ENCODE data around the gene TENT4A. TPM values are rescaled to one million over a fixed set of nuclear protein-coding genes. Genes with fewer than 3 reads are reported as not detected.

TENT4A gene
- total and polyA plus RNA-seq, 2 of the 4 experiments (the other 2 are of a cell fraction): 5.9 to 17.2 TPM

DNA sequence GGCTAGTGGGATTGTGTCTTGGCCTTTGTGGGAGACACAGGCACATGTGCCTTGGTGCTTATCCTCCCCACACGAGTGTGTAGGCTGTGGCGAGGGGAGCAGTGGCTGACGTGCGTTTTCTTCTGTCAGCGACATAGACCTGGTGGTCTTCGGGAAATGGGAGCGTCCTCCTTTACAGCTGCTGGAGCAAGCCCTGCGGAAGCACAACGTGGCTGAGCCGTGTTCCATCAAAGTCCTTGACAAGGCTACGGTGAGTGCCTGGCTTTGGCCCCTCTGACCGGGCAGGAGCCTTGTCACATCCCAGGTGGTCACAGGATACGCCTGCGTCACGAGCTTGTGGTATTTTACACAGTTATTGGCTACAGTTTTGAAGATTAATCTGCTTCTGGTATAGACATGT lies 26.4 kb downstream of the TENT4A start:
- Histone ChIP-seq H2BK15ac (ENCODE audit: low read depth, low read length) (no peak overlapping the region), H3K4me3 (ENCODE audit: insufficient read depth, low read depth, low read length) (no peak overlapping the region), H3K18ac (ENCODE audit: low read depth, low read length) (no peak overlapping the region), H3K4me1 (ENCODE audit: control insufficient read depth, insufficient read depth, low read length) (peaks cover 5% of the 10 kb centered on the region), H3K56ac (ENCODE audit: extremely low read depth, insufficient read depth, low read length) (no peak overlapping the region), H3K27me3 (ENCODE audit: control insufficient read depth, insufficient read depth, low read length) (no peaks in the 10 kb centered on the region), H3K23ac (ENCODE audit: low read depth, low read length) (no peak overlapping the region), H2BK5ac (ENCODE audit: low read depth, low read length, poor library complexity, severe bottlenecking) (no peak overlapping the region), H3K27ac (ENCODE audit: insufficient read depth, low read length) (no peak overlapping the region), H3K79me1 (ENCODE audit: low read depth in 1 of 2, low read length in 2 of 2) (peaks cover 52 to 68% of the 10 kb centered on the region in 2 experiments), H2AK5ac (ENCODE audit: low read depth, low read length) (no peak overlapping the region), H4K5ac (ENCODE audit: low read depth, low read length) (no peak overlapping the region), H4K20me1 (ENCODE audit: insufficient read depth, low read length) (peaks cover 29% of the 10 kb centered on the region), H3K4me2 (ENCODE audit: low read depth, low read length) (no peak overlapping the region), H3K14ac (replicated peaks; ENCODE audit: low read depth, low read length) (no peak overlapping the region), H3K36me3 (ENCODE audit: control insufficient read depth, insufficient read depth, low read length) (peaks cover 39% of the 10 kb centered on the region), H2AK9ac (replicated peaks; ENCODE audit: low read depth, low read length, poor library complexity) (no peak overlapping the region), H2BK20ac (ENCODE audit: low read depth, low read length) (no peak overlapping the region), H3K4ac (ENCODE audit: low read depth, low read length) (no peak overlapping the region), H2AFZ (replicated peaks; ENCODE audit: low read length, poor library complexity) (no peak overlapping the region), H4K8ac (ENCODE audit: low read depth in 2 of 2, low read length in 2 of 2) (no peak overlapping the region), H3K9me1 (ENCODE audit: insufficient read depth, low read length) (peaks cover 13% of the 10 kb centered on the region), H3K9ac (ENCODE audit: low read depth, low read length) (no peak overlapping the region), H3K9me3 (ENCODE audit: control insufficient read depth, insufficient read depth, low read length) (no peaks in the 10 kb centered on the region), H4K91ac (ENCODE audit: insufficient read depth, low read depth, low read length) (no peak overlapping the region), H2BK120ac (ENCODE audit: low read depth, low read length) (no peak overlapping the region)
- CTCF ChIA-PET: no interaction called here
- POLR2A ChIA-PET (ENCODE audit: unreplicated experiment): no interaction called here
- DNase-seq (no peak), ATAC-seq (ENCODE audit: low read depth) (no peak)
- intact Hi-C loops (cut with micrococcal nuclease) (loop anchor here (10.0 kb wide), 1 partner anchor 365 kb away; the partner anchor contains the start of gene MED10), in situ Hi-C loops (cut with MboI; ENCODE audit: low sequenced_read_pairs) (loop anchor here (25.0 kb wide), 1 partner anchor 1252 kb away; no protein-coding TSS in a partner anchor), dilution Hi-C loops (cut with HindIII; ENCODE audit: low sequenced_read_pairs, unreplicated experiment) (no loop called here)
- TF ChIP-seq FOS (IDR thresholded peaks at IDR 0.05; ENCODE audit: low read depth, low read length): no peak
- no peak for TF ChIP-seq MAZ (IDR thresholded peaks at IDR 0.05; ENCODE audit: borderline replicate concordance, low read depth, low read length)
- TF ChIP-seq BHLHE40 (IDR thresholded peaks at IDR 0.05; ENCODE audit: low read depth, low read length): no peak
- TF ChIP-seq, protein P1, sequence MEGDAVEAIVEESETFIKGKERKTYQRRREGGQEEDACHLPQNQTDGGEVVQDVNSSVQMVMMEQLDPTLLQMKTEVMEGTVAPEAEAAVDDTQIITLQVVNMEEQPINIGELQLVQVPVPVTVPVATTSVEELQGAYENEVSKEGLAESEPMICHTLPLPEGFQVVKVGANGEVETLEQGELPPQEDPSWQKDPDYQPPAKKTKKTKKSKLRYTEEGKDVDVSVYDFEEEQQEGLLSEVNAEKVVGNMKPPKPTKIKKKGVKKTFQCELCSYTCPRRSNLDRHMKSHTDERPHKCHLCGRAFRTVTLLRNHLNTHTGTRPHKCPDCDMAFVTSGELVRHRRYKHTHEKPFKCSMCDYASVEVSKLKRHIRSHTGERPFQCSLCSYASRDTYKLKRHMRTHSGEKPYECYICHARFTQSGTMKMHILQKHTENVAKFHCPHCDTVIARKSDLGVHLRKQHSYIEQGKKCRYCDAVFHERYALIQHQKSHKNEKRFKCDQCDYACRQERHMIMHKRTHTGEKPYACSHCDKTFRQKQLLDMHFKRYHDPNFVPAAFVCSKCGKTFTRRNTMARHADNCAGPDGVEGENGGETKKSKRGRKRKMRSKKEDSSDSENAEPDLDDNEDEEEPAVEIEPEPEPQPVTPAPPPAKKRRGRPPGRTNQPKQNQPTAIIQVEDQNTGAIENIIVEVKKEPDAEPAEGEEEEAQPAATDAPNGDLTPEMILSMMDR (conservative IDR thresholded peaks at IDR 0.05; ENCODE audit: low read depth, low read length): no peak
- WGBS, 2 experiments (ENCODE audit: extremely low coverage in 2 of 2, insufficient read length in 1 of 2): 89% methylated on average over 9 of the region's 15 CpGs; no CpG with 5 or more reads in 1 of the 2 experiments
- BruUV-seq (replicated peaks): no TSS peak
